Measurements from ENCODE around the gene PKD1. TPM values are rescaled to one million over a fixed set of nuclear protein-coding genes. Genes with fewer than 3 reads are reported as not detected.

The PKD1 gene
- total RNA-seq, 2 donors from 2014 or later, result 78.9 to 237 TPM

- H3K9me3 ChIP-seq, result no peaks in the 10 kb centered on the region
- H3K4me1 ChIP-seq, result no peaks in the 10 kb centered on the region
- H3K4me3 ChIP-seq, result no peak overlapping the region
- H3K27me3 ChIP-seq, result no peaks in the 10 kb centered on the region
- peaks cover 14% of the 10 kb centered on the region in 2 donors for H3K36me3 ChIP-seq (replicated peaks in 1 of 2; ENCODE audit: insufficient read depth in 1 of 2, low read depth in 2 of 2)
- H3K27ac ChIP-seq, result no peak overlapping the region
- DNase-seq (no peak), ATAC-seq (no peak)
- intact Hi-C loops (cut with DNase I), result no loop called here
- no peak for TF ChIP-seq POLR2A (IDR thresholded peaks at IDR 0.05)
- TF ChIP-seq, protein P1, sequence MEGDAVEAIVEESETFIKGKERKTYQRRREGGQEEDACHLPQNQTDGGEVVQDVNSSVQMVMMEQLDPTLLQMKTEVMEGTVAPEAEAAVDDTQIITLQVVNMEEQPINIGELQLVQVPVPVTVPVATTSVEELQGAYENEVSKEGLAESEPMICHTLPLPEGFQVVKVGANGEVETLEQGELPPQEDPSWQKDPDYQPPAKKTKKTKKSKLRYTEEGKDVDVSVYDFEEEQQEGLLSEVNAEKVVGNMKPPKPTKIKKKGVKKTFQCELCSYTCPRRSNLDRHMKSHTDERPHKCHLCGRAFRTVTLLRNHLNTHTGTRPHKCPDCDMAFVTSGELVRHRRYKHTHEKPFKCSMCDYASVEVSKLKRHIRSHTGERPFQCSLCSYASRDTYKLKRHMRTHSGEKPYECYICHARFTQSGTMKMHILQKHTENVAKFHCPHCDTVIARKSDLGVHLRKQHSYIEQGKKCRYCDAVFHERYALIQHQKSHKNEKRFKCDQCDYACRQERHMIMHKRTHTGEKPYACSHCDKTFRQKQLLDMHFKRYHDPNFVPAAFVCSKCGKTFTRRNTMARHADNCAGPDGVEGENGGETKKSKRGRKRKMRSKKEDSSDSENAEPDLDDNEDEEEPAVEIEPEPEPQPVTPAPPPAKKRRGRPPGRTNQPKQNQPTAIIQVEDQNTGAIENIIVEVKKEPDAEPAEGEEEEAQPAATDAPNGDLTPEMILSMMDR (IDR thresholded peaks at IDR 0.05), result no peak
- 95% methylated on average over 15 of the region's 24 CpGs for WGBS, 2 donors
Observed at GRCh38 chr16:2075631-2076030, 60.1 kb downstream of the PKD1 start.

DNA sequence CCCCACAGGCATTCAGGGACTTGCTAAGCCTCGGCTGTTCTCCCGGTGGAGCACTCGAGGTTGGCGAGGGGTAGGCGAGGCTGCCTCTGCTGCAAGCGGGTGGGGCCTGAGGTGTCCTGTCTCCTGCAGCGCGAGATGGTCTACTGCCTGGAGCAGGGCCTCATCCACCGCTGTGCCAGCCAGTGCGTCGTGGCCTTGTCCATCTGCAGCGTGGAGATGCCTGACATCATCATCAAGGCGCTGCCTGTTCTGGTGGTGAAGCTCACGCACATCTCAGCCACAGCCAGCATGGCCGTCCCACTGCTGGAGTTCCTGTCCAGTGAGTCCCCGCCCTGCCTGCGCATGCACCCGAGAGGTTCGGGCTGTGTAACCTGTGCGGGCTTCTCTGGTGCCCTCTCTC, 61.6 kb downstream of the PKD1 start:
- ATAC-seq (no peak), DNase-seq (no peak)
- TF ChIP-seq POLR2A (IDR thresholded peaks at IDR 0.05), result no peak
- TF ChIP-seq, protein P1 (IDR thresholded peaks at IDR 0.05), result no peak
- H3K9me3 ChIP-seq, result no peaks in the 10 kb centered on the region
- WGBS, 2 donors, result 97% methylated on average over 15 of the region's 20 CpGs; no CpG with 5 or more reads in 1 of the 2 donors
- H3K4me1 ChIP-seq, result no peaks in the 10 kb centered on the region
- no peak overlapping the region for H3K27ac ChIP-seq
- intact Hi-C loops (cut with DNase I), result no loop called here
- H3K36me3 ChIP-seq (replicated peaks in 1 of 2; ENCODE audit: insufficient read depth in 1 of 2, low read depth in 2 of 2), result peaks cover 14% of the 10 kb centered on the region in 2 donors
- H3K4me3 ChIP-seq, result no peak overlapping the region
- H3K27me3 ChIP-seq, result no peaks in the 10 kb centered on the region

- Histone ChIP-seq H3K9me3 (no peaks in the 10 kb centered on the region), H3K27me3 (no peaks in the 10 kb centered on the region), H3K36me3 (replicated peaks in 1 of 2; ENCODE audit: insufficient read depth in 1 of 2, low read depth in 2 of 2) (peaks cover 14 to 16% of the 10 kb centered on the region in 2 donors), H3K27ac (no peak overlapping the region), H3K4me3 (no peak overlapping the region), H3K4me1 (no peaks in the 10 kb centered on the region)
- DNase-seq (no peak), ATAC-seq (no peak)
- no peak for TF ChIP-seq POLR2A (IDR thresholded peaks at IDR 0.05)
- TF ChIP-seq, protein P1 (IDR thresholded peaks at IDR 0.05), result no peak
- 91 to 100% methylated on average over 2 to 8 of the region's 8 CpGs for WGBS, 2 donors
- intact Hi-C loops (cut with DNase I), result no loop called here
Observed at GRCh38 chr16:2072926-2073325, 62.8 kb downstream of the PKD1 start.

GRCh38 chr16:2071454-2072202, 64.1 kb downstream of the PKD1 start:
- Histone ChIP-seq H3K4me1 (no peaks in the 10 kb centered on the region), H3K4me3 (no peak overlapping the region), H3K36me3 (replicated peaks in 1 of 2; ENCODE audit: insufficient read depth in 1 of 2, low read depth in 2 of 2) (peaks cover 14% of the 10 kb centered on the region in 2 donors), H3K27ac (no peak overlapping the region), H3K9me3 (no peaks in the 10 kb centered on the region), H3K27me3 (no peaks in the 10 kb centered on the region)
- ATAC-seq, result no peak
- DNase-seq, result no peak
- TF ChIP-seq POLR2A (IDR thresholded peaks at IDR 0.05), result no peak
- TF ChIP-seq, protein P1 (IDR thresholded peaks at IDR 0.05), result no peak
- intact Hi-C loops (cut with DNase I), result no loop called here
- WGBS, 2 donors, result 88 to 100% methylated on average over 5 to 29 of the region's 34 CpGs

Data from body of pancreas (tissue), 4 donors.